ENCODE data around the gene KDM7A. TPM values are rescaled to one million over a fixed set of nuclear protein-coding genes. Genes with fewer than 3 reads are reported as not detected.

Gene KDM7A
- total and polyA plus RNA-seq, 9 of the 15 experiments (the other 6 are each of a cell fraction or from before 2014, with no cell fraction given) = 0.90 to 8.4 (median 7.0) TPM

GRCh38 chr7:140053812-140054539 is 122.8 kb downstream of the KDM7A start (continued):
- TF ChIP-seq MYC (IDR thresholded peaks at IDR 0.05; ENCODE audit: low read depth, low read length) = 0 out of 2 replicates have a peak, but pooled peaks have one; percentile 17
- no peak for TF ChIP-seq MYC (CRISPR knock-in tag; IDR thresholded peaks at IDR 0.05; ENCODE audit: borderline replicate concordance, low read depth)
- TF ChIP-seq GATA2 (CRISPR knock-in tag; IDR thresholded peaks at IDR 0.05) = peak; percentile 23; the same call in 1 of the 2 replicates
- TF ChIP-seq CXXC5 (CRISPR knock-in tag; IDR thresholded peaks at IDR 0.05) = peak; percentile 22; the same call in 1 of the 2 replicates
- TF ChIP-seq NR2C1 (IDR thresholded peaks at IDR 0.05) = no peak
- TF ChIP-seq NR2C1 (tag; IDR thresholded peaks at IDR 0.05) = peak; percentile 39; the same call in 1 of the 2 replicates
- TF ChIP-seq ZSCAN29 (IDR thresholded peaks at IDR 0.05) = no peak
- no peak for TF ChIP-seq ARHGAP35 (IDR thresholded peaks at IDR 0.05; ENCODE audit: partially characterized antibody)
- peak; percentile 89 for TF ChIP-seq L3MBTL2 (IDR thresholded peaks at IDR 0.05)
- TF ChIP-seq ATF1 (CRISPR knock-in tag; IDR thresholded peaks at IDR 0.05) = no peak
- no peak for TF ChIP-seq ATF1 (tag; IDR thresholded peaks at IDR 0.05)
- 0 out of 4 replicates have a peak, but pooled peaks of 1 of the 2 experiments have one; percentile 31 for TF ChIP-seq ZNF639 (CRISPR knock-in tag; conservative IDR thresholded peaks at IDR 0.05 in 1 of 2, IDR thresholded peaks at IDR 0.05 in 1 of 2)
- TF ChIP-seq ZNF184 (CRISPR knock-in tag; IDR thresholded peaks at IDR 0.05) = no peak
- TF ChIP-seq, protein P1, sequence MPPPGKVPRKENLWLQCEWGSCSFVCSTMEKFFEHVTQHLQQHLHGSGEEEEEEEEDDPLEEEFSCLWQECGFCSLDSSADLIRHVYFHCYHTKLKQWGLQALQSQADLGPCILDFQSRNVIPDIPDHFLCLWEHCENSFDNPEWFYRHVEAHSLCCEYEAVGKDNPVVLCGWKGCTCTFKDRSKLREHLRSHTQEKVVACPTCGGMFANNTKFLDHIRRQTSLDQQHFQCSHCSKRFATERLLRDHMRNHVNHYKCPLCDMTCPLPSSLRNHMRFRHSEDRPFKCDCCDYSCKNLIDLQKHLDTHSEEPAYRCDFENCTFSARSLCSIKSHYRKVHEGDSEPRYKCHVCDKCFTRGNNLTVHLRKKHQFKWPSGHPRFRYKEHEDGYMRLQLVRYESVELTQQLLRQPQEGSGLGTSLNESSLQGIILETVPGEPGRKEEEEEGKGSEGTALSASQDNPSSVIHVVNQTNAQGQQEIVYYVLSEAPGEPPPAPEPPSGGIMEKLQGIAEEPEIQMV (tag; conservative IDR thresholded peaks at IDR 0.05; ENCODE audit: low read depth) = no peak
- 0 out of 2 replicates have a peak, but pooled peaks have one; percentile 14 for TF ChIP-seq DPF2 (IDR thresholded peaks at IDR 0.05)
- no peak for TF ChIP-seq RNF2 (IDR thresholded peaks at IDR 0.05)
- TF ChIP-seq, protein P2, sequence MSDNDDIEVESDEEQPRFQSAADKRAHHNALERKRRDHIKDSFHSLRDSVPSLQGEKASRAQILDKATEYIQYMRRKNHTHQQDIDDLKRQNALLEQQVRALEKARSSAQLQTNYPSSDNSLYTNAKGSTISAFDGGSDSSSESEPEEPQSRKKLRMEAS (CRISPR knock-in tag; IDR thresholded peaks at IDR 0.05) = 0 out of 2 replicates have a peak, but pooled peaks have one; percentile 49

All from K562 (cell line).